Neural progenitor cell (in vitro differentiated cells): ENCODE data around the gene C1orf87. TPM values are rescaled to one million over a fixed set of nuclear protein-coding genes. Genes with fewer than 3 reads are reported as not detected.

Experiments used
- DNase-seq: peaks from one replicate; pipeline ENCODE4 v3.0.0-alpha.2; 2016; ENCODE audit warnings: low spot score
- H2AFZ ChIP-seq: fragments of 200-600 bp; sonication (generic); replicated peaks from 2 replicates; pipeline ENCODE4 v1.6.1; 2016; ENCODE audit warnings: antibody characterized with exemption
- H3F3A ChIP-seq: fragments of 200-600 bp; sonication (generic); 2 replicates; pipeline ENCODE4 v1.6.1; 2016; ENCODE audit warnings: antibody characterized with exemption, low read depth
- H3K27ac ChIP-seq: fragments of 200-600 bp; sonication (generic); 2 replicates; pipeline ENCODE4 v1.5.1; 2016; ENCODE audit warnings: mild to moderate bottlenecking
- H3K27me3 ChIP-seq: fragments of 200-600 bp; sonication (generic); 2 replicates; pipeline ENCODE4 v1.6.1; 2016; ENCODE audit warnings: mild to moderate bottlenecking, moderate library complexity
- H3K36me3 ChIP-seq: fragments of 200-600 bp; sonication (generic); 2 replicates; pipeline ENCODE4 v1.5.1; 2016
- H3K4me1 ChIP-seq: fragments of 200-600 bp; sonication (generic); 2 replicates; pipeline ENCODE4 v1.6.1; 2016; ENCODE audit warnings: mixed run types
- H3K4me2 ChIP-seq: fragments of 200-600 bp; sonication (generic); 2 replicates; pipeline ENCODE4 v1.6.1; 2016
- H3K4me3 ChIP-seq: fragments of 200-600 bp; sonication (generic); 2 replicates; pipeline ENCODE4 v1.5.1; 2016
- H3K79me2 ChIP-seq: fragments of 200-600 bp; sonication (generic); 2 replicates; pipeline ENCODE4 v1.6.1; 2016; ENCODE audit warnings: low read depth
- H3K9ac ChIP-seq: fragments of 200-600 bp; sonication (generic); 2 replicates; pipeline ENCODE4 v1.6.1; 2016
- H3K9me3 ChIP-seq: fragments of 200-600 bp; sonication (generic); 2 replicates; pipeline ENCODE4 v1.5.1; 2016; ENCODE audit warnings: low read depth
- H4K20me1 ChIP-seq: fragments of 200-600 bp; sonication (generic); 2 replicates; pipeline ENCODE4 v1.6.1; 2016; ENCODE audit warnings: low read depth
- H3K27ac Mint-ChIP-seq: 3 replicates; pipeline ENCODE4 v1.8.0; 2021; ENCODE audit warnings: mixed read lengths
- H3K27me3 Mint-ChIP-seq: 2 replicates; pipeline ENCODE4 v1.8.0; 2022; ENCODE audit warnings: low read depth, mild to moderate bottlenecking, inconsistent platforms, moderate library complexity, mixed read lengths; ENCODE audit not compliant: insufficient read depth
- H3K36me3 Mint-ChIP-seq: 3 replicates; pipeline ENCODE4 v1.8.0; 2021; ENCODE audit warnings: mixed read lengths
- H3K4me1 Mint-ChIP-seq: 3 replicates; pipeline ENCODE4 v1.8.0; 2021; ENCODE audit warnings: mixed read lengths
- H3K4me3 Mint-ChIP-seq: 3 replicates; pipeline ENCODE4 v1.8.0; 2021; ENCODE audit warnings: mild to moderate bottlenecking, moderate library complexity, mixed read lengths
- H3K9me3 Mint-ChIP-seq: 3 replicates; pipeline ENCODE4 v1.8.0; 2020; ENCODE audit warnings: mixed read lengths
- CTCF ChIP-seq: fragments of 200-600 bp; sonication (generic); IDR thresholded peaks from 2 replicates; pipeline ENCODE4 v1.5.1; 2017; ENCODE audit warnings: antibody characterized with exemption, mild to moderate bottlenecking
- EZH2 ChIP-seq: fragments of 200-600 bp; sonication (generic); IDR thresholded peaks from 2 replicates; pipeline ENCODE4 v1.6.1; 2017; ENCODE audit warnings: antibody characterized with exemption, mild to moderate bottlenecking, moderate library complexity
- EZH2phosphoT487 ChIP-seq: fragments of 200-600 bp; sonication (generic); IDR thresholded peaks from 2 replicates; pipeline ENCODE4 v1.6.1; 2017; ENCODE audit warnings: antibody characterized with exemption
- total RNA-seq: library from RNA; depleted of rRNA; stranded (reverse); fragments of >200 nt; gene quantifications from 2 replicates; pipeline ENCODE4 v1.2.3, GENCODE V29; 2015; ENCODE audit warnings: low replicate concordance

Gene C1orf87
- total RNA-seq, 1 donor from 2014 or later = not detected

DNA sequence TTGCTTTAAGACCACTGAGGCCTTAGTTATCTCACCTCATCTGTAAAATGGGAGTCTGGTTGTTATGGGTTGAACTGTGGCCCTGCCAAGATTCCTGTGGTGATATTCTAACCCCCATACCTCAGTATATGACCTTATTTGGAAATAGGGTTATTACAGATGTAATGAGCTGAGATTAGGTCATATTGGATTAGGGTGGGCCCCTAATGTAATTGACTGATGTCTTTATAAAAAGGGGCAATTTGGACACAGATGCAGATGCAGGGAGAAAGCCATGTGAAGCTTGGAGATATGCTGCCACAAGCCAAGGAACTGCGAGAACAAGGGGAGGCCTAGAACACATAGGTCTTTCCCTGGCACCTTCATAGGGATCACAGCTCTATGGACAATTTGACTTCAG is 3.9 kb downstream of the C1orf87 start:
- H3K27me3 Mint-ChIP-seq = peaks cover 4% of the 10 kb centered on the region
- H3F3A ChIP-seq = no peaks in the 10 kb centered on the region
- H3K27ac ChIP-seq = no peak overlapping the region
- H3K27me3 ChIP-seq = peaks cover 37% of the 10 kb centered on the region
- no peaks in the 10 kb centered on the region for H3K79me2 ChIP-seq
- DNase-seq = no peak
- H3K9ac ChIP-seq = no peak overlapping the region
- no peak overlapping the region for H3K4me3 ChIP-seq
- TF ChIP-seq EZH2 = no peak
- TF ChIP-seq EZH2phosphoT487 = no peak
- no peak for TF ChIP-seq CTCF
- H3K27ac Mint-ChIP-seq = no peak overlapping the region
- H3K9me3 ChIP-seq = no peaks in the 10 kb centered on the region
- peaks cover 2% of the 10 kb centered on the region for H3K9me3 Mint-ChIP-seq
- no peaks in the 10 kb centered on the region for H3K36me3 ChIP-seq
- no peaks in the 10 kb centered on the region for H4K20me1 ChIP-seq
- peaks cover 3% of the 10 kb centered on the region for H3K4me1 Mint-ChIP-seq
- no peak overlapping the region for H3K4me2 ChIP-seq
- H2AFZ ChIP-seq = no peak overlapping the region
- no peak overlapping the region for H3K4me3 Mint-ChIP-seq
- peaks cover 6% of the 10 kb centered on the region for H3K4me1 ChIP-seq
- no peaks in the 10 kb centered on the region for H3K36me3 Mint-ChIP-seq

DNA sequence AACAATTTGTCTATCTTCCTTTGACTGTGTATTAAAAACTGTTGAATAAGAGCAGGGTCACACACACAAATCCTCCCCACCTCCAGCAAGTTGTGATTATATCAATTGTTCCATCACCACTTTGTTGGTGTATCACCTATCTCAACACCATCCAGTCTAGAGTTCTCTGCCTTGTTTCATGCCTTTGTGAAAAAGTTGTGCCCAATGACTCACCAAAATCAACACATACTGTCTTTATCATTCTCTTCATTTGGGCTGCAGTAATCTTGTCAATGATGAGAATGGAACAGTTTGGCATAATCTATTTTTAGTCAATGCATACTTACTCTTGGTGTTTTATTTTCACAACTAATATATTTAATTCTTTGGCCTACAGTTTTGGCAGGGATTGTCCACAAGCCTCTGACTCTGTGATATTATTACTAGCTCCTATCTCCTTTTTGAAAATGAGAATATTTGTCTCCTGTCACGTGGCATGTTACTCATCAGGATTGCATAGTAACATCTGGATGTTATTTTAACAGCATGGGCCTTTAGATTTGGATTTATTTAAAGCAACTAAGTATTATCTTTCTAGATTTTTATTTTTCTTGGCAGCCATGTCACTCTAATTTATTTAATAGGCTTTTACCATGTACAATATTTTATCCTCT is 5.1 kb downstream of the C1orf87 start:
- no peak overlapping the region for H3K4me3 ChIP-seq
- no peak overlapping the region for H3K27ac Mint-ChIP-seq
- H2AFZ ChIP-seq = no peak overlapping the region
- no peak overlapping the region for H3K4me2 ChIP-seq
- TF ChIP-seq EZH2phosphoT487 (no peak), EZH2 (no peak), CTCF (no peak)
- no peaks in the 10 kb centered on the region for H4K20me1 ChIP-seq
- DNase-seq = no peak
- no peaks in the 10 kb centered on the region for H3K27me3 Mint-ChIP-seq
- H3K27me3 ChIP-seq = peaks cover 25% of the 10 kb centered on the region
- no peaks in the 10 kb centered on the region for H3K36me3 Mint-ChIP-seq
- no peak overlapping the region for H3K27ac ChIP-seq
- H3K4me1 ChIP-seq = no peaks in the 10 kb centered on the region
- H3K36me3 ChIP-seq = no peaks in the 10 kb centered on the region
- H3K9me3 Mint-ChIP-seq = peaks cover 1% of the 10 kb centered on the region
- no peak overlapping the region for H3K9ac ChIP-seq
- no peaks in the 10 kb centered on the region for H3K9me3 ChIP-seq
- no peaks in the 10 kb centered on the region for H3K79me2 ChIP-seq
- H3K4me3 Mint-ChIP-seq = no peak overlapping the region
- H3K4me1 Mint-ChIP-seq = no peaks in the 10 kb centered on the region
- H3F3A ChIP-seq = peaks cover under 1% of the 10 kb centered on the region

DNA sequence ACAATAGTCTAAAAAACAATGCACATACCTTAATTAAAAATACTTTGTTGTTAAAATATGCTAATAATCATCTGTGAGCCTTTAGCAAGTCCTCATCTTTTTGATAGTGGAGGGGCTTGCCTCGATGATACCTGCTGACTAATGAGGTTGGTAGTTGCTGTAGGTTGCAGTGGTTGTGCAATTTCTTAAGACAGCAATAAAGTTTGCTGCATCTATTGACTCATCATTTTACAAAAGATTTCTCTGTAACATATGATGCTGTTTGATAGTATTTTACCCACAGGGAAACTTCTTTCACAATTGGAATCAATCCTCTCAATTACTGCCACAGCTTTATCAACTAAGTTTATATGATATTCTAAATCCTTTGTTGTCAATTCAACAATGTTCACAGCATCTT is 7.6 kb downstream of the C1orf87 start:
- Histone ChIP-seq H3K79me2 (no peaks in the 10 kb centered on the region), H3K36me3 (no peaks in the 10 kb centered on the region)

More for the DNA sequence above, 7.6 kb downstream of the C1orf87 start:
- Mint-ChIP-seq H3K27ac (no peak overlapping the region), H3K4me1 (no peaks in the 10 kb centered on the region), H3K9me3 (peaks cover 1% of the 10 kb centered on the region), H3K36me3 (no peaks in the 10 kb centered on the region), H3K4me3 (no peak overlapping the region), H3K27me3 (no peaks in the 10 kb centered on the region)
- DNase-seq = no peak
- H3F3A ChIP-seq = peaks cover 4% of the 10 kb centered on the region
- H3K9ac ChIP-seq = no peak overlapping the region
- no peak overlapping the region for H3K4me3 ChIP-seq
- no peaks in the 10 kb centered on the region for H4K20me1 ChIP-seq
- H3K4me2 ChIP-seq = no peak overlapping the region
- H3K27ac ChIP-seq = no peak overlapping the region
- no peak overlapping the region for H2AFZ ChIP-seq
- H3K9me3 ChIP-seq = no peaks in the 10 kb centered on the region
- no peaks in the 10 kb centered on the region for H3K27me3 ChIP-seq
- no peak for TF ChIP-seq EZH2phosphoT487
- TF ChIP-seq EZH2 = no peak
- TF ChIP-seq CTCF = no peak
- H3K4me1 ChIP-seq = no peaks in the 10 kb centered on the region
